Measurements from ENCODE around the gene KRTAP5-1. TPM values are rescaled to one million over a fixed set of nuclear protein-coding genes. Genes with fewer than 3 reads are reported as not detected.
"Not testable (repeated sequence)": the region's sequence is repeated elsewhere in the genome, so short reads cannot be mapped to it uniquely, and the experiment has no call there.

KRTAP5-1 gene
- total RNA-seq, 2 donors from 2014 or later: not detected

- not testable (repeated sequence) for DNase-seq (ENCODE audit: low spot score in 2 of 2); H3K36me3 Mint-ChIP-seq; H3K9me3 Mint-ChIP-seq; ATAC-seq
- H3K27ac Mint-ChIP-seq: peak overlapping the region in 1 of 2 donors; percentile 75
These were observed 22.2 kb upstream of the KRTAP5-1 start for GRCh38 chr11:1607156-1607845.

DNA sequence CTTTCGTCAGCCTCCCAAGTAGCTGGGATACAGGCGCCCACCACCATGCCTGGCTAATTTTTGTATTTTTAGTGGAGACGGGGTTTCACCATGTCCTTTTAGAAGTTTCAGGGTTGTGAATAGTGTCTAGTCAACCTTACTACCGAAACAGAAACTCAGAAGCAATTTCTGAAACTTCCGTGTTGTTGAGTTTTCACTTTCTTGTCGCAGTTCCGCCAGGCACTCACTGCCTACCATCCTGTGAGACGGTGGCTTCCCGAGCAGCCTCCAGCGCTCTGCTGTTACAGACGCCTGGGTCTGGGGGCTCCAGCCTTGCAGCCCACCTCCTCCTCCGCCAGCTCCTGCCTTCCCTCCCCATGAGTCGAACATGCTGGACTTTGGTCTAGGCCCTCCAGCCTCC is 20.8 kb upstream of the KRTAP5-1 start:
- not testable (repeated sequence) for DNase-seq (ENCODE audit: low spot score in 2 of 2); H3K36me3 Mint-ChIP-seq; H3K9me3 Mint-ChIP-seq; H3K27ac Mint-ChIP-seq
- ATAC-seq: peak; percentile 58 to 64

DNA sequence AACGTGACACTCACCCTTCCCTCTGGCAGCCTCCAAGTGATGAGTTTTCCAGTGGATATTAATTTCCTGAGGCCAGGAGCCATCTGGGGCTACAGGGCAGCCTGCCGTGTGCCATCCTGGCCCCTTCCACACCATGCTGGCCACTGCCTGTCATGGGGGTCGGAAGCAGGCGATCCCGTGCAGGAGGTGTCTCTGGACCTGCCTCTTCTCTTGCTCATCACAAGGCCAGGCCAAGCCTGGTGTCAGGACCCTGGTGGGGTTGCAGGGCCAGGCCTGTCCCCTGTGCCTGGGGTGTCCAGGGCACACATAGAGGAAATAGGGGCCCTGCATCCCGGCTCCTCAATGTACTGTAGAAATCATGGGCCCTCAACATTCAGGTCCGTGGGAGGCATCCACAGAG is 19.6 kb upstream of the KRTAP5-1 start:
- Mint-ChIP-seq H3K9me3 (no peaks in the 10 kb centered on the region), H3K27ac (no peak overlapping the region), H3K36me3 (no peaks in the 10 kb centered on the region)
- ATAC-seq: no peak
- no peak for DNase-seq (ENCODE audit: low spot score in 2 of 2)

GRCh38 chr11:1604181-1604580 is 19.1 kb upstream of the KRTAP5-1 start:
- ATAC-seq (no peak), DNase-seq (ENCODE audit: low spot score in 2 of 2) (no peak)
- no peaks in the 10 kb centered on the region for H3K36me3 Mint-ChIP-seq
- H3K27ac Mint-ChIP-seq: no peak overlapping the region
- H3K9me3 Mint-ChIP-seq: no peaks in the 10 kb centered on the region

- DNase-seq (ENCODE audit: low spot score in 2 of 2) (no peak), ATAC-seq (no peak)
- Mint-ChIP-seq H3K9me3 (no peaks in the 10 kb centered on the region), H3K36me3 (no peaks in the 10 kb centered on the region), H3K27ac (no peak overlapping the region)
These were observed 18.5 kb upstream of the KRTAP5-1 start for GRCh38 chr11:1603629-1604028.

DNA sequence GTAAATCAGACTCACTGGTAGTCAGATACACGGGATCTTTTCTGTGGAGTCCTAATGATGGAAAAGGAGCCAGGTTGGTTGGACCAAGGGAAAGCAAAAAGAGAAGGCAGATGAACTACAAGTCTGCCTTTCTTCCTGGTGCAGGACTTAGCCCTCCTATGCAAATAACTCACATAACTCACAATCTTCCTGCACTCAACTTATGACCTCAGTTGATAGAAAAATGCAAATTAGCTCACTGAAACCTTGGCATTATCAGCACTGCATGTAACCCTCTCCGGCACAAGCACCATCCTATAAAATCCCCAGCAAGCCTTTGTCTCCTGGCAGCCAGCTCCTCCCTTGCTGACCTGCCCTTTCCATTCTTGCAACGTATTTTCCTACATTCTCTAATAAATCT is 16.6 kb upstream of the KRTAP5-1 start:
- not testable (repeated sequence) for ATAC-seq; H3K36me3 Mint-ChIP-seq; H3K9me3 Mint-ChIP-seq; DNase-seq (ENCODE audit: low spot score in 2 of 2); H3K27ac Mint-ChIP-seq

- Mint-ChIP-seq H3K9me3 (no peaks in the 10 kb centered on the region), H3K36me3 (no peaks in the 10 kb centered on the region), H3K27ac (no peak overlapping the region)
- DNase-seq (ENCODE audit: low spot score in 2 of 2) (no peak), ATAC-seq (no peak)
These were observed 15.5 kb upstream of the KRTAP5-1 start for GRCh38 chr11:1600626-1601025.

GRCh38 chr11:1598816-1599215 is 13.7 kb upstream of the KRTAP5-1 start:
- H3K9me3 Mint-ChIP-seq: no peaks in the 10 kb centered on the region
- H3K36me3 Mint-ChIP-seq: no peaks in the 10 kb centered on the region
- no peak for ATAC-seq
- no peak overlapping the region for H3K27ac Mint-ChIP-seq
- DNase-seq (ENCODE audit: low spot score in 2 of 2): no peak

- DNase-seq (ENCODE audit: low spot score in 2 of 2); ATAC-seq; H3K9me3 Mint-ChIP-seq; H3K36me3 Mint-ChIP-seq; H3K27ac Mint-ChIP-seq: not testable (repeated sequence)
These were observed 13.3 kb upstream of the KRTAP5-1 start for GRCh38 chr11:1598406-1598805.

- Mint-ChIP-seq H3K36me3 (no peaks in the 10 kb centered on the region), H3K9me3 (no peaks in the 10 kb centered on the region), H3K27ac (no peak within 1 kb of the TSS)
- DNase-seq (ENCODE audit: low spot score in 2 of 2) (no peak), ATAC-seq (no peak)
These were observed 12.9 kb upstream of the KRTAP5-1 start, which contains the start of gene KRTAP5-2 for GRCh38 chr11:1597994-1598380. KRTAP5-2 (minus strand) TSS chr11:1598294; CDS start chr11:1598250, 44 bp downstream.

DNA sequence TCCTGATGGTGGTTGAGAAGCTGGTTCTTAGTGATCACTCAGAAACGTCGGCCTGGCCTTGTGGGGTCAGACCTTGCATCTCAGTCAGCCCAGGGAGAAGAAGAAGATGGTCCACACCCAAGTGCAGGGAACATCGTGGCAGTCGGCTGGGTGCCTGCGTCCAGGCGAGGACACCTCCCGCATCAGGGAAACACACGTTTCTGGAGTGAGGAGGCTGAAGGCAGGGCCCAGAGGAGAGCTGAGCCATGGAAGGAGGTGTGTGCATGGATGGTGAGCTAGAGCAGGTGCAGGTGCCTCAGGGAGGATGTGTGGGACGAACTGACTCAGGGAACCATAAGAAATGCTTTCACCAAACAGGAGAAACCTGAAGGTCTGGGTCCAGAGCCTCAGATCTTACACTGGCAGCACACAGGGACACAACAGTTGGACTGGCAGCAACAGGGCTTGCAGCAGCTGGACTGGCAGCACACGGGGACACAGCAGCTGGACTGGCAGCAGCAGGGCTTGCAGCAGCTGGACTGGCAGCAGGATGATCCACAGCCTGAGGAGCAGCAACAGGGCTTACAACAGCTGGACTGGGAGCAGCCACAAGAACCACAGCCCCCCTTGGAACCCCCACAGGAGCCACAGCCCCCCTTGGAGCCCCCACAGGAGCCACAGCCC is 12.4 kb upstream of the KRTAP5-1 start:
- ATAC-seq: no peak
- Mint-ChIP-seq H3K27ac (no peak overlapping the region), H3K9me3 (no peaks in the 10 kb centered on the region), H3K36me3 (no peaks in the 10 kb centered on the region)
- no peak for DNase-seq (ENCODE audit: low spot score in 2 of 2)

- not testable (repeated sequence) for H3K27ac Mint-ChIP-seq; H3K9me3 Mint-ChIP-seq; DNase-seq (ENCODE audit: low spot score in 2 of 2); ATAC-seq; H3K36me3 Mint-ChIP-seq
These were observed 11.6 kb upstream of the KRTAP5-1 start for GRCh38 chr11:1596576-1597121.

- not testable (repeated sequence) for ATAC-seq; DNase-seq (ENCODE audit: low spot score in 2 of 2); H3K27ac Mint-ChIP-seq; H3K36me3 Mint-ChIP-seq; H3K9me3 Mint-ChIP-seq
These were observed 11.0 kb upstream of the KRTAP5-1 start for GRCh38 chr11:1595994-1596575.

DNA sequence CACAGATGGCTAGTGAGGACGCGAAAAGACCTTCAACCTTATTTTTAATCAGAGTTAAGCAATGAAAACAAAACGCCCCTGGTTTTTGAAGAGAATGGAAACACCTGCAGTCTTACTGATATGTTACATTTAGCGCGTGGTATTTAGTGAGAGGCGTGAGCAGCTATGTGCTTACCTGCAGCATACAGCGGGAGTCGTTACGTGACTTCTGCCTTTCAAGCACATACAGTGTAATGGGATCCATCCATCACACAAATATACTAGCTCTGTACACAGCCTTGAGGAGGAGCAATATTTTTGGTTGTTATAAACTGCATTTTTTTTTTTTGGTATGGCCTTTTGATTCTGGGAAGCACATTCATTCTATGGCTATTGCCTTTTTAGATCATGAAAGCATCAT is 7.5 kb upstream of the KRTAP5-1 start:
- no peak for ATAC-seq
- H3K27ac Mint-ChIP-seq: no peak overlapping the region

GRCh38 chr11:1589996-1590395 is 4.9 kb upstream of the KRTAP5-1 start:
- DNase-seq (ENCODE audit: low spot score in 2 of 2): no peak

More for the DNA sequence above, 7.5 kb upstream of the KRTAP5-1 start:
- DNase-seq (ENCODE audit: low spot score in 2 of 2): no peak
- Mint-ChIP-seq H3K36me3 (peaks cover 7 to 13% of the 10 kb centered on the region in 2 donors), H3K9me3 (peaks cover 5% of the 10 kb centered on the region in 2 donors)

DNA sequence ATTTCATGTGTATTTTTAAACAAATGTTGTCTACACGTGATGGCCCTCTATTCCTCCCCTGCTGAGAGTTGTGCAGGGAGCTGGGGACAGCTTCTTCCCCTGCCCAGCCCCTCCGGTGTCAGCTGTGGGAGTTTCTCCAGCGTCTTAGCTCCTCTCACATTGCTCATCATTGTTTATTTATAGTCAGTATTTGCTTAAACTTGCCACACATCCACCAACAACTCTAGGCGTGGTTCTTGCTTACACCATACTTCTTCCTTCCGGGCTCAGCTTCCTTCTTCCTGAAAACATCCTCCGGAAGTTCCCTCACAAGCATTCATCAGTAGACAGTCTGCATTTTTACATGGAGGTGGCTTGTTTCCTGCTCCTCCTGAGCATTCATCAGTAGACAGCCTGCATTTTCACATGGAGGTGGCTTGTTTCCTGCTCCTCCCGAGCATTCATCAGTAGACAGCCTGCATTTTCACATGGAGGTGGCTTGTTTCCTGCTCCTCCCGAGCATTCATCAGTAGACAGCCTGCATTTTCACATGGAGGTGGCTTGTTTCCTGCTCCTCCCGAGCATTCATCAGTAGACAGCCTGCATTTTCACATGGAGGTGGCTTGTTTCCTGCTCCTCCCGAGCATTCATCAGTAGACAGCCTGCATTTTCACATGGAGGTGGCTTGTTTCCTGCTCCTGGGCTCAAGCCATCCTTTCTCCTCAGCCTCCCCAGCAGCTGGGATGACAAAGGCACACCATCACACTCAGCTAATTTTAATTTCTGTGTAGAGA is 4.3 kb upstream of the KRTAP5-1 start:
- H3K36me3 Mint-ChIP-seq: peaks cover 7 to 13% of the 10 kb centered on the region in 2 donors
- ATAC-seq: peak in 1 of 2 donors; percentile 77
- DNase-seq (ENCODE audit: low spot score in 2 of 2); H3K9me3 Mint-ChIP-seq: not testable (repeated sequence)
- H3K27ac Mint-ChIP-seq: peak overlapping the region in 1 of 2 donors; percentile 89

More at GRCh38 chr11:1589996-1590395, 4.9 kb upstream of the KRTAP5-1 start:
- no peak for ATAC-seq
- Mint-ChIP-seq H3K27ac (no peak overlapping the region), H3K9me3 (peaks cover 5% of the 10 kb centered on the region in 2 donors), H3K36me3 (peaks cover 7 to 13% of the 10 kb centered on the region in 2 donors)
